Thoracic aorta (tissue), 2 donors: ENCODE results near the gene CACNA2D2. TPM values are rescaled to one million over a fixed set of nuclear protein-coding genes. Genes with fewer than 3 reads are reported as not detected.

ENCODE experiments used
- ATAC-seq: fragments of 150-250 bp; one replicate; pipeline ENCODE4 v1.8.0; 2017; ENCODE audit warnings: low read depth; ENCODE audit not compliant: insufficient number of reproducible peaks, low FRiP score
- DNase-seq: peaks from one replicate; pipeline ENCODE4 v3.0.0-alpha.2; 2020; ENCODE audit warnings: low spot score
- H3K27ac ChIP-seq, 2 donors: fragments of 200-600 bp; sonication (generic); 1 replicate in 1 of 2; 2 replicates in 1 of 2; pipeline ENCODE4 v1.5.1; 2016; ENCODE audit warnings: mild to moderate bottlenecking in 2 of 2, moderate library complexity in 2 of 2
- H3K27me3 ChIP-seq: fragments of 200-600 bp; sonication (generic); replicated peaks from 2 replicates; pipeline ENCODE4 v1.6.0; 2016; ENCODE audit warnings: mild to moderate bottlenecking; ENCODE audit not compliant: insufficient read depth
- H3K36me3 ChIP-seq: fragments of 200-600 bp; sonication (generic); one replicate; pipeline ENCODE4 v1.5.1; 2016
- H3K4me1 ChIP-seq, 2 donors: fragments of 200-600 bp; sonication (generic); 1 replicate in 1 of 2; 2 replicates in 1 of 2; pipeline versions ENCODE4 v1.5.1 to v1.6.0; 2016; ENCODE audit warnings: low read depth in 2 of 2, mild to moderate bottlenecking in 1 of 2; ENCODE audit not compliant: control insufficient read depth in 1 of 2
- H3K4me3 ChIP-seq: fragments of 200-600 bp; sonication (generic); 2 replicates; pipeline ENCODE4 v1.5.1; 2016; ENCODE audit warnings: mild to moderate bottlenecking
- H3K9me3 ChIP-seq: fragments of 200-600 bp; sonication (generic); 2 replicates; pipeline ENCODE4 v1.5.1; 2016
- CTCF ChIP-seq: fragments of 200-600 bp; sonication (generic); IDR thresholded peaks from one replicate; pipeline ENCODE4 v1.5.1; 2019; ENCODE audit warnings: antibody characterized with exemption
- total RNA-seq, 2 donors: library from RNA; depleted of rRNA; stranded (reverse); fragments of >200 nt; gene quantifications; one replicate each; pipeline versions ENCODE4 v1.1.0 to v1.2.3, GENCODE V29; 2016

The CACNA2D2 gene
- total RNA-seq, 2 donors from 2014 or later, result 2.3 to 4.2 TPM

- no peak for TF ChIP-seq CTCF
- Histone ChIP-seq H3K9me3 (no peaks in the 10 kb centered on the region), H3K27ac (no peak overlapping the region), H3K4me3 (no peak overlapping the region), H3K4me1 (no peaks in the 10 kb centered on the region), H3K36me3 (no peaks in the 10 kb centered on the region), H3K27me3 (no peaks in the 10 kb centered on the region)
- DNase-seq (no peak), ATAC-seq (no peak)
Observed at GRCh38 chr3:50525987-50526386, 22.6 kb upstream of the CACNA2D2 start.

GRCh38 chr3:50525191-50525910 is 21.9 kb upstream of the CACNA2D2 start:
- ATAC-seq, result no peak
- H3K36me3 ChIP-seq, result no peaks in the 10 kb centered on the region

GRCh38 chr3:50524746-50525145 is 21.3 kb upstream of the CACNA2D2 start:
- TF ChIP-seq CTCF, result no peak
- no peaks in the 10 kb centered on the region for H3K36me3 ChIP-seq
- DNase-seq (no peak), ATAC-seq (no peak)
- no peaks in the 10 kb centered on the region for H3K27me3 ChIP-seq
- no peaks in the 10 kb centered on the region for H3K9me3 ChIP-seq
- no peak overlapping the region for H3K4me3 ChIP-seq
- no peak overlapping the region for H3K27ac ChIP-seq
- H3K4me1 ChIP-seq, result no peaks in the 10 kb centered on the region

More at GRCh38 chr3:50525191-50525910, 21.9 kb upstream of the CACNA2D2 start:
- no peak overlapping the region for H3K27ac ChIP-seq
- H3K9me3 ChIP-seq, result no peaks in the 10 kb centered on the region
- no peaks in the 10 kb centered on the region for H3K4me1 ChIP-seq
- H3K27me3 ChIP-seq, result no peaks in the 10 kb centered on the region
- no peak overlapping the region for H3K4me3 ChIP-seq
- no peak for DNase-seq
- no peak for TF ChIP-seq CTCF

GRCh38 chr3:50523279-50523811 is 19.9 kb upstream of the CACNA2D2 start:
- Histone ChIP-seq H3K27me3 (no peaks in the 10 kb centered on the region), H3K9me3 (no peaks in the 10 kb centered on the region), H3K4me1 (no peaks in the 10 kb centered on the region), H3K36me3 (no peaks in the 10 kb centered on the region), H3K27ac (no peak overlapping the region), H3K4me3 (no peak overlapping the region)
- no peak for TF ChIP-seq CTCF
- no peak for ATAC-seq
- no peak for DNase-seq

GRCh38 chr3:50521572-50521971 is 18.1 kb upstream of the CACNA2D2 start:
- TF ChIP-seq CTCF, result no peak
- Histone ChIP-seq H3K4me1 (peaks cover 0 to 4% of the 10 kb centered on the region in 2 donors), H3K27me3 (no peaks in the 10 kb centered on the region), H3K9me3 (no peaks in the 10 kb centered on the region), H3K27ac (no peak overlapping the region), H3K36me3 (no peaks in the 10 kb centered on the region), H3K4me3 (no peak overlapping the region)
- DNase-seq (no peak), ATAC-seq (no peak)
